ENCODE measurements around the gene B4GALNT1. TPM values are rescaled to one million over a fixed set of nuclear protein-coding genes. Genes with fewer than 3 reads are reported as not detected.
"Not testable (repeated sequence)": the region's sequence is repeated elsewhere in the genome, so short reads cannot be mapped to it uniquely, and the experiment has no call there.

Gene B4GALNT1
- polyA plus RNA-seq, 1 donor (not counting 4 experiments of a cell fraction or from before 2014, with no cell fraction given): 0.08 TPM

GRCh38 chr12:57658890-57659289, 25.9 kb upstream of the B4GALNT1 start:
- Histone ChIP-seq H3K79me2 (ENCODE audit: control insufficient read depth, insufficient read depth, low read length) (no peaks in the 10 kb centered on the region), H2AFZ (ENCODE audit: control insufficient read depth, low read length) (no peak overlapping the region), H4K20me1 (ENCODE audit: control insufficient read depth, extremely low read depth, insufficient read depth, low read length) (no peaks in the 10 kb centered on the region), H3K4me1 (ENCODE audit: control insufficient read depth, extremely low read depth, insufficient read depth, low read length) (no peaks in the 10 kb centered on the region), H3K9me3 (ENCODE audit: control insufficient read depth, low read depth, low read length) (no peaks in the 10 kb centered on the region), H3K9ac (ENCODE audit: control insufficient read depth, extremely low read depth, insufficient read depth, low read length) (no peak overlapping the region), H3K4me2 (ENCODE audit: control insufficient read depth, extremely low read depth, insufficient read depth, low read depth, low read length) (no peak overlapping the region), H3K9me1 (ENCODE audit: control insufficient read depth, extremely low read depth, insufficient read depth, low read length) (no peaks in the 10 kb centered on the region), H3K27ac (ENCODE audit: control insufficient read depth, insufficient read depth, low read length) (no peak overlapping the region), H3K4me3 (ENCODE audit: control insufficient read depth in 2 of 3, extremely low read depth in 1 of 3, insufficient read depth in 2 of 3, low read depth in 1 of 3, low read length in 3 of 3) (no peak overlapping the region), H3K27me3 (ENCODE audit: control insufficient read depth, extremely low read depth, insufficient read depth, low read length) (no peaks in the 10 kb centered on the region), H3K36me3 (ENCODE audit: control insufficient read depth in 2 of 2, extremely low read depth in 1 of 2, insufficient read depth in 2 of 2, low read length in 2 of 2) (no peaks in the 10 kb centered on the region)
- FAIRE-seq (no peak), DNase-seq (ENCODE audit: low read depth, low spot score) (no peak)
- TF ChIP-seq EZH2 (IDR thresholded peaks at IDR 0.05; ENCODE audit: low read length): no peak
- TF ChIP-seq, protein P1, sequence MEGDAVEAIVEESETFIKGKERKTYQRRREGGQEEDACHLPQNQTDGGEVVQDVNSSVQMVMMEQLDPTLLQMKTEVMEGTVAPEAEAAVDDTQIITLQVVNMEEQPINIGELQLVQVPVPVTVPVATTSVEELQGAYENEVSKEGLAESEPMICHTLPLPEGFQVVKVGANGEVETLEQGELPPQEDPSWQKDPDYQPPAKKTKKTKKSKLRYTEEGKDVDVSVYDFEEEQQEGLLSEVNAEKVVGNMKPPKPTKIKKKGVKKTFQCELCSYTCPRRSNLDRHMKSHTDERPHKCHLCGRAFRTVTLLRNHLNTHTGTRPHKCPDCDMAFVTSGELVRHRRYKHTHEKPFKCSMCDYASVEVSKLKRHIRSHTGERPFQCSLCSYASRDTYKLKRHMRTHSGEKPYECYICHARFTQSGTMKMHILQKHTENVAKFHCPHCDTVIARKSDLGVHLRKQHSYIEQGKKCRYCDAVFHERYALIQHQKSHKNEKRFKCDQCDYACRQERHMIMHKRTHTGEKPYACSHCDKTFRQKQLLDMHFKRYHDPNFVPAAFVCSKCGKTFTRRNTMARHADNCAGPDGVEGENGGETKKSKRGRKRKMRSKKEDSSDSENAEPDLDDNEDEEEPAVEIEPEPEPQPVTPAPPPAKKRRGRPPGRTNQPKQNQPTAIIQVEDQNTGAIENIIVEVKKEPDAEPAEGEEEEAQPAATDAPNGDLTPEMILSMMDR (optimal IDR thresholded peaks at IDR 0.05 in 1 of 3, IDR thresholded peaks at IDR 0.05 in 1 of 3, conservative IDR thresholded peaks at IDR 0.05 in 1 of 3; ENCODE audit: extremely low read depth in 1 of 3, insufficient read depth in 2 of 3, low read length in 3 of 3): no peak
- dilution Hi-C loops (cut with MboI; ENCODE audit: extremely low pct_ligation_motif_present, low sequenced_read_pairs): no loop called here

GRCh38 chr12:57657744-57658143, 24.7 kb upstream of the B4GALNT1 start:
- Histone ChIP-seq H3K4me2 (ENCODE audit: control insufficient read depth, extremely low read depth, insufficient read depth, low read depth, low read length) (no peak overlapping the region), H3K9me3 (ENCODE audit: control insufficient read depth, low read depth, low read length) (no peaks in the 10 kb centered on the region), H3K9ac (ENCODE audit: control insufficient read depth, extremely low read depth, insufficient read depth, low read length) (no peak overlapping the region), H3K27me3 (ENCODE audit: control insufficient read depth, extremely low read depth, insufficient read depth, low read length) (no peaks in the 10 kb centered on the region), H3K27ac (ENCODE audit: control insufficient read depth, insufficient read depth, low read length) (no peak overlapping the region), H3K79me2 (ENCODE audit: control insufficient read depth, insufficient read depth, low read length) (no peaks in the 10 kb centered on the region), H3K36me3 (ENCODE audit: control insufficient read depth in 2 of 2, extremely low read depth in 1 of 2, insufficient read depth in 2 of 2, low read length in 2 of 2) (no peaks in the 10 kb centered on the region), H3K4me1 (ENCODE audit: control insufficient read depth, extremely low read depth, insufficient read depth, low read length) (no peaks in the 10 kb centered on the region), H4K20me1 (ENCODE audit: control insufficient read depth, extremely low read depth, insufficient read depth, low read length) (no peaks in the 10 kb centered on the region), H2AFZ (ENCODE audit: control insufficient read depth, low read length) (no peak overlapping the region), H3K9me1 (ENCODE audit: control insufficient read depth, extremely low read depth, insufficient read depth, low read length) (no peaks in the 10 kb centered on the region), H3K4me3 (ENCODE audit: control insufficient read depth in 2 of 3, extremely low read depth in 1 of 3, insufficient read depth in 2 of 3, low read depth in 1 of 3, low read length in 3 of 3) (no peak overlapping the region)
- no peak for DNase-seq (ENCODE audit: low read depth, low spot score)
- TF ChIP-seq EZH2 (IDR thresholded peaks at IDR 0.05; ENCODE audit: low read length): no peak
- TF ChIP-seq, protein P1 (optimal IDR thresholded peaks at IDR 0.05 in 1 of 3, IDR thresholded peaks at IDR 0.05 in 1 of 3, conservative IDR thresholded peaks at IDR 0.05 in 1 of 3; ENCODE audit: extremely low read depth in 1 of 3, insufficient read depth in 2 of 3, low read length in 3 of 3): no peak
- FAIRE-seq: no peak
- dilution Hi-C loops (cut with MboI; ENCODE audit: extremely low pct_ligation_motif_present, low sequenced_read_pairs): no loop called here

GRCh38 chr12:57656408-57656807, 23.4 kb upstream of the B4GALNT1 start:
- not testable (repeated sequence) for FAIRE-seq

More at GRCh38 chr12:57656408-57656807, 23.4 kb upstream of the B4GALNT1 start:
- H2AFZ ChIP-seq (ENCODE audit: control insufficient read depth, low read length); H3K4me2 ChIP-seq (ENCODE audit: control insufficient read depth, extremely low read depth, insufficient read depth, low read depth, low read length); H3K4me3 ChIP-seq (ENCODE audit: control insufficient read depth in 2 of 3, extremely low read depth in 1 of 3, insufficient read depth in 2 of 3, low read depth in 1 of 3, low read length in 3 of 3); H3K36me3 ChIP-seq (ENCODE audit: control insufficient read depth in 2 of 2, extremely low read depth in 1 of 2, insufficient read depth in 2 of 2, low read length in 2 of 2); H3K27me3 ChIP-seq (ENCODE audit: control insufficient read depth, extremely low read depth, insufficient read depth, low read length); H3K27ac ChIP-seq (ENCODE audit: control insufficient read depth, insufficient read depth, low read length); H3K79me2 ChIP-seq (ENCODE audit: control insufficient read depth, insufficient read depth, low read length); H3K9ac ChIP-seq (ENCODE audit: control insufficient read depth, extremely low read depth, insufficient read depth, low read length); H3K9me3 ChIP-seq (ENCODE audit: control insufficient read depth, low read depth, low read length); DNase-seq (ENCODE audit: low read depth, low spot score); H3K4me1 ChIP-seq (ENCODE audit: control insufficient read depth, extremely low read depth, insufficient read depth, low read length); H4K20me1 ChIP-seq (ENCODE audit: control insufficient read depth, extremely low read depth, insufficient read depth, low read length); H3K9me1 ChIP-seq (ENCODE audit: control insufficient read depth, extremely low read depth, insufficient read depth, low read length); dilution Hi-C loops (cut with MboI; ENCODE audit: extremely low pct_ligation_motif_present, low sequenced_read_pairs): not testable (repeated sequence)

Data from keratinocyte (primary cell).